Nephron (organoid): Measurements from ENCODE around the gene CRADD.

Experiments
- H3K27ac Mint-ChIP-seq, 3 experiments: 2 replicates each; pipeline ENCODE4 v1.8.0; 2020; ENCODE audit warnings: mixed read lengths in 3 of 3, mild to moderate bottlenecking in 2 of 3, moderate library complexity in 1 of 3
- H3K27me3 Mint-ChIP-seq: 2 replicates; pipeline ENCODE4 v1.8.0; 2021; ENCODE audit warnings: low read depth, mild to moderate bottlenecking, moderate library complexity, mixed read lengths
- H3K36me3 Mint-ChIP-seq: 2 replicates; pipeline ENCODE4 v1.8.0; 2020; ENCODE audit warnings: low read depth, mixed read lengths
- H3K4me1 Mint-ChIP-seq: 2 replicates; pipeline ENCODE4 v1.8.0; 2020; ENCODE audit warnings: mixed read lengths
- H3K4me3 Mint-ChIP-seq, 3 experiments: 2 replicates each; pipeline ENCODE4 v1.8.0; 2020; ENCODE audit warnings: mild to moderate bottlenecking in 3 of 3, mixed read lengths in 3 of 3, moderate library complexity in 2 of 3
- H3K9me3 Mint-ChIP-seq: 2 replicates; pipeline ENCODE4 v1.8.0; 2020; ENCODE audit warnings: mixed read lengths
- CTCF ChIP-seq, 3 experiments: fragments of 200-600 bp; sonication (generic); IDR thresholded peaks; one replicate each; pipeline ENCODE4 v1.5.0; 2021; ENCODE audit warnings: antibody characterized with exemption in 3 of 3; ENCODE audit not compliant: unreplicated experiment in 3 of 3

CRADD gene

GRCh38 chr12:93689076-93689834, 12.1 kb downstream of the CRADD start:
- Mint-ChIP-seq H3K27ac (peak overlapping the region in 1 of 3 experiments; percentile 75), H3K4me3 (no peak overlapping the region), H3K27me3 (no peaks in the 10 kb centered on the region), H3K9me3 (peaks cover 9% of the 10 kb centered on the region), H3K36me3 (peaks cover 7% of the 10 kb centered on the region), H3K4me1 (peaks cover 17% of the 10 kb centered on the region)
- TF ChIP-seq CTCF (IDR thresholded peaks at IDR 0.05; ENCODE audit: unreplicated experiment in 3 of 3): no peak

- peaks cover 7% of the 10 kb centered on the region for H3K4me1 Mint-ChIP-seq
- H3K27ac Mint-ChIP-seq: no peak overlapping the region
- peaks cover 13% of the 10 kb centered on the region for H3K9me3 Mint-ChIP-seq
- peaks cover 7% of the 10 kb centered on the region for H3K36me3 Mint-ChIP-seq
- H3K27me3 Mint-ChIP-seq: peaks cover 3% of the 10 kb centered on the region
- H3K4me3 Mint-ChIP-seq: no peak overlapping the region
- no peak for TF ChIP-seq CTCF (IDR thresholded peaks at IDR 0.05; ENCODE audit: unreplicated experiment in 3 of 3)
Measured at GRCh38 chr12:93696462-93696861, 19.3 kb downstream of the CRADD start.

GRCh38 chr12:93698307-93699092, 21.3 kb downstream of the CRADD start:
- Mint-ChIP-seq H3K4me1 (peaks cover 7% of the 10 kb centered on the region), H3K36me3 (no peaks in the 10 kb centered on the region), H3K27me3 (peaks cover 7% of the 10 kb centered on the region), H3K27ac (no peak overlapping the region), H3K9me3 (peaks cover 7% of the 10 kb centered on the region), H3K4me3 (no peak overlapping the region)
- TF ChIP-seq CTCF (IDR thresholded peaks at IDR 0.05; ENCODE audit: unreplicated experiment in 3 of 3): no peak

- Mint-ChIP-seq H3K4me1 (peaks cover 7% of the 10 kb centered on the region), H3K27me3 (peaks cover 7% of the 10 kb centered on the region), H3K4me3 (no peak overlapping the region), H3K27ac (no peak overlapping the region), H3K36me3 (no peaks in the 10 kb centered on the region), H3K9me3 (peaks cover 4% of the 10 kb centered on the region)
- no peak for TF ChIP-seq CTCF (IDR thresholded peaks at IDR 0.05; ENCODE audit: unreplicated experiment in 3 of 3)
Measured at GRCh38 chr12:93699271-93700145, 22.3 kb downstream of the CRADD start.

- Mint-ChIP-seq H3K9me3 (no peaks in the 10 kb centered on the region), H3K36me3 (no peaks in the 10 kb centered on the region), H3K27me3 (peaks cover 6% of the 10 kb centered on the region), H3K4me1 (peaks cover 5% of the 10 kb centered on the region), H3K27ac (no peak overlapping the region), H3K4me3 (no peak overlapping the region)
- TF ChIP-seq CTCF (IDR thresholded peaks at IDR 0.05; ENCODE audit: unreplicated experiment in 3 of 3): no peak
Measured at GRCh38 chr12:93702707-93703315, 25.6 kb downstream of the CRADD start.
